ENCODE data around the gene ARHGAP10. TPM values are rescaled to one million over a fixed set of nuclear protein-coding genes. Genes with fewer than 3 reads are reported as not detected.

Gene ARHGAP10
- polyA plus RNA-seq, 3 donors, result 9.0 to 33.5 (median 22.7) TPM

Other genes starting within 250 kb of the ARHGAP10 start
- gene TMEM184C, start 114.7 kb upstream of the ARHGAP10 start, polyA plus RNA-seq, result 10 to 100 TPM in 1 of 3 donors, 1 to 10 TPM in 2; 7.8 to 12.0 (median 9.0) TPM
- gene PRMT9, start 47.9 kb upstream of the ARHGAP10 start, polyA plus RNA-seq, result 1 to 10 TPM; 2.3 to 8.8 (median 5.3) TPM